WTC11 (cell line): ENCODE data around the gene JUP. TPM values are rescaled to one million over a fixed set of nuclear protein-coding genes. Genes with fewer than 3 reads are reported as not detected.

Source experiments
- AFF4 ChIP-seq: sonication (generic); formaldehyde crosslinking; IDR thresholded peaks from 2 replicates; pipeline ENCODE4 v1.8.1; 2023; ENCODE audit warnings: mild to moderate bottlenecking, missing genetic modification reagents, borderline replicate concordance
- CTCF ChIP-seq: fragments of 200-600 bp; IDR thresholded peaks from 2 replicates; pipeline ENCODE4 v1.8.0; 2022; ENCODE audit warnings: antibody characterized with exemption
- ETV6 ChIP-seq: sonication (generic); formaldehyde crosslinking; IDR thresholded peaks from 2 replicates; pipeline ENCODE4 v1.8.1; 2022; ENCODE audit warnings: mild to moderate bottlenecking, missing genetic modification reagents
- NR1H2 ChIP-seq: sonication (generic); formaldehyde crosslinking; IDR thresholded peaks from 2 replicates; pipeline ENCODE4 v1.9.0; 2021; ENCODE audit warnings: mild to moderate bottlenecking, moderate library complexity, missing genetic modification reagents
- TCF7 ChIP-seq: sonication (generic); formaldehyde crosslinking; IDR thresholded peaks from 2 replicates; pipeline ENCODE4 v1.8.0; 2022; ENCODE audit warnings: mild to moderate bottlenecking, low read depth, missing genetic modification reagents, moderate library complexity
- TEAD1 ChIP-seq: sonication (generic); formaldehyde crosslinking; IDR thresholded peaks from 2 replicates; pipeline ENCODE4 v1.8.0; 2022; ENCODE audit warnings: mild to moderate bottlenecking, missing genetic modification reagents
- USF2 ChIP-seq: sonication (generic); formaldehyde crosslinking; IDR thresholded peaks from 2 replicates; pipeline ENCODE4 v1.8.1; 2023; ENCODE audit warnings: mild to moderate bottlenecking, missing genetic modification reagents, moderate library complexity
- ZMAT4 ChIP-seq: fragments of 250-450 bp; sonication (Bioruptor Pico); IDR thresholded peaks from 2 replicates; pipeline ENCODE4 v1.9.0; 2021; ENCODE audit warnings: mild to moderate bottlenecking
- ZNF317 ChIP-seq: sonication (generic); formaldehyde crosslinking; IDR thresholded peaks from 2 replicates; pipeline ENCODE4 v1.8.1; 2023; ENCODE audit warnings: low read depth, mild to moderate bottlenecking, moderate library complexity, missing genetic modification reagents, borderline replicate concordance
- ZSCAN18 ChIP-seq: fragments of 250-450 bp; sonication (Bioruptor Pico); IDR thresholded peaks from 2 replicates; pipeline ENCODE4 v2.1.2; 2022; ENCODE audit warnings: mild to moderate bottlenecking, moderate library complexity
- total RNA-seq: library from RNA; stranded (reverse); gene quantifications from 3 replicates; pipeline ENCODE4 v1.2.3, GENCODE V29; 2021
- TF ChIP-seq, protein P1 (sequence below): sonication (generic); formaldehyde crosslinking; IDR thresholded peaks from 2 replicates; pipeline ENCODE4 v1.8.1; 2022; ENCODE audit warnings: mild to moderate bottlenecking, missing genetic modification reagents, moderate library complexity, borderline replicate concordance
- TF ChIP-seq, protein P2 (sequence below): sonication (generic); formaldehyde crosslinking; conservative IDR thresholded peaks from 2 replicates; pipeline ENCODE4 v1.8.1; 2023; ENCODE audit warnings: mild to moderate bottlenecking, low read depth, missing genetic modification reagents, moderate library complexity
- TF ChIP-seq, protein P3 (sequence below): sonication (generic); formaldehyde crosslinking; IDR thresholded peaks from 2 replicates; pipeline ENCODE4 v1.8.1; 2023; ENCODE audit warnings: mild to moderate bottlenecking, missing genetic modification reagents
- TF ChIP-seq, protein P4 (sequence below): sonication (generic); formaldehyde crosslinking; IDR thresholded peaks from 2 replicates; pipeline ENCODE4 v1.8.1; 2023; ENCODE audit warnings: mild to moderate bottlenecking, missing genetic modification reagents
- TF ChIP-seq, protein P5 (sequence below): sonication (generic); formaldehyde crosslinking; IDR thresholded peaks from 2 replicates; pipeline ENCODE4 v1.8.1; 2022; ENCODE audit warnings: mild to moderate bottlenecking, moderate library complexity, missing genetic modification reagents

JUP gene
- total RNA-seq, 1 experiment from 2014 or later = 103 TPM

GRCh38 chr17:41773731-41774193, 12.7 kb downstream of the JUP start (continued):
- TF ChIP-seq, protein P1, sequence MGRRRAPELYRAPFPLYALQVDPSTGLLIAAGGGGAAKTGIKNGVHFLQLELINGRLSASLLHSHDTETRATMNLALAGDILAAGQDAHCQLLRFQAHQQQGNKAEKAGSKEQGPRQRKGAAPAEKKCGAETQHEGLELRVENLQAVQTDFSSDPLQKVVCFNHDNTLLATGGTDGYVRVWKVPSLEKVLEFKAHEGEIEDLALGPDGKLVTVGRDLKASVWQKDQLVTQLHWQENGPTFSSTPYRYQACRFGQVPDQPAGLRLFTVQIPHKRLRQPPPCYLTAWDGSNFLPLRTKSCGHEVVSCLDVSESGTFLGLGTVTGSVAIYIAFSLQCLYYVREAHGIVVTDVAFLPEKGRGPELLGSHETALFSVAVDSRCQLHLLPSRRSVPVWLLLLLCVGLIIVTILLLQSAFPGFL (CRISPR knock-in tag) = no peak
- TF ChIP-seq, protein P2, sequence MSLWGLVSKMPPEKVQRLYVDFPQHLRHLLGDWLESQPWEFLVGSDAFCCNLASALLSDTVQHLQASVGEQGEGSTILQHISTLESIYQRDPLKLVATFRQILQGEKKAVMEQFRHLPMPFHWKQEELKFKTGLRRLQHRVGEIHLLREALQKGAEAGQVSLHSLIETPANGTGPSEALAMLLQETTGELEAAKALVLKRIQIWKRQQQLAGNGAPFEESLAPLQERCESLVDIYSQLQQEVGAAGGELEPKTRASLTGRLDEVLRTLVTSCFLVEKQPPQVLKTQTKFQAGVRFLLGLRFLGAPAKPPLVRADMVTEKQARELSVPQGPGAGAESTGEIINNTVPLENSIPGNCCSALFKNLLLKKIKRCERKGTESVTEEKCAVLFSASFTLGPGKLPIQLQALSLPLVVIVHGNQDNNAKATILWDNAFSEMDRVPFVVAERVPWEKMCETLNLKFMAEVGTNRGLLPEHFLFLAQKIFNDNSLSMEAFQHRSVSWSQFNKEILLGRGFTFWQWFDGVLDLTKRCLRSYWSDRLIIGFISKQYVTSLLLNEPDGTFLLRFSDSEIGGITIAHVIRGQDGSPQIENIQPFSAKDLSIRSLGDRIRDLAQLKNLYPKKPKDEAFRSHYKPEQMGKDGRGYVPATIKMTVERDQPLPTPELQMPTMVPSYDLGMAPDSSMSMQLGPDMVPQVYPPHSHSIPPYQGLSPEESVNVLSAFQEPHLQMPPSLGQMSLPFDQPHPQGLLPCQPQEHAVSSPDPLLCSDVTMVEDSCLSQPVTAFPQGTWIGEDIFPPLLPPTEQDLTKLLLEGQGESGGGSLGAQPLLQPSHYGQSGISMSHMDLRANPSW (CRISPR knock-in tag) = no peak
- TF ChIP-seq ZMAT4 = no peak
- TF ChIP-seq ETV6 (CRISPR knock-in tag) = no peak
- TF ChIP-seq TEAD1 (CRISPR knock-in tag) = no peak
- no peak for TF ChIP-seq AFF4 (CRISPR knock-in tag)
- TF ChIP-seq, protein P3, sequence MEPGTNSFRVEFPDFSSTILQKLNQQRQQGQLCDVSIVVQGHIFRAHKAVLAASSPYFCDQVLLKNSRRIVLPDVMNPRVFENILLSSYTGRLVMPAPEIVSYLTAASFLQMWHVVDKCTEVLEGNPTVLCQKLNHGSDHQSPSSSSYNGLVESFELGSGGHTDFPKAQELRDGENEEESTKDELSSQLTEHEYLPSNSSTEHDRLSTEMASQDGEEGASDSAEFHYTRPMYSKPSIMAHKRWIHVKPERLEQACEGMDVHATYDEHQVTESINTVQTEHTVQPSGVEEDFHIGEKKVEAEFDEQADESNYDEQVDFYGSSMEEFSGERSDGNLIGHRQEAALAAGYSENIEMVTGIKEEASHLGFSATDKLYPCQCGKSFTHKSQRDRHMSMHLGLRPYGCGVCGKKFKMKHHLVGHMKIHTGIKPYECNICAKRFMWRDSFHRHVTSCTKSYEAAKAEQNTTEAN (CRISPR knock-in tag) = no peak
- TF ChIP-seq, protein P4, sequence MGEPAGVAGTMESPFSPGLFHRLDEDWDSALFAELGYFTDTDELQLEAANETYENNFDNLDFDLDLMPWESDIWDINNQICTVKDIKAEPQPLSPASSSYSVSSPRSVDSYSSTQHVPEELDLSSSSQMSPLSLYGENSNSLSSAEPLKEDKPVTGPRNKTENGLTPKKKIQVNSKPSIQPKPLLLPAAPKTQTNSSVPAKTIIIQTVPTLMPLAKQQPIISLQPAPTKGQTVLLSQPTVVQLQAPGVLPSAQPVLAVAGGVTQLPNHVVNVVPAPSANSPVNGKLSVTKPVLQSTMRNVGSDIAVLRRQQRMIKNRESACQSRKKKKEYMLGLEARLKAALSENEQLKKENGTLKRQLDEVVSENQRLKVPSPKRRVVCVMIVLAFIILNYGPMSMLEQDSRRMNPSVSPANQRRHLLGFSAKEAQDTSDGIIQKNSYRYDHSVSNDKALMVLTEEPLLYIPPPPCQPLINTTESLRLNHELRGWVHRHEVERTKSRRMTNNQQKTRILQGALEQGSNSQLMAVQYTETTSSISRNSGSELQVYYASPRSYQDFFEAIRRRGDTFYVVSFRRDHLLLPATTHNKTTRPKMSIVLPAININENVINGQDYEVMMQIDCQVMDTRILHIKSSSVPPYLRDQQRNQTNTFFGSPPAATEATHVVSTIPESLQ (CRISPR knock-in tag) = no peak
- no peak for TF ChIP-seq ZSCAN18 (CRISPR knock-in tag)
- no peak for TF ChIP-seq ZNF317
- TF ChIP-seq, protein P5, sequence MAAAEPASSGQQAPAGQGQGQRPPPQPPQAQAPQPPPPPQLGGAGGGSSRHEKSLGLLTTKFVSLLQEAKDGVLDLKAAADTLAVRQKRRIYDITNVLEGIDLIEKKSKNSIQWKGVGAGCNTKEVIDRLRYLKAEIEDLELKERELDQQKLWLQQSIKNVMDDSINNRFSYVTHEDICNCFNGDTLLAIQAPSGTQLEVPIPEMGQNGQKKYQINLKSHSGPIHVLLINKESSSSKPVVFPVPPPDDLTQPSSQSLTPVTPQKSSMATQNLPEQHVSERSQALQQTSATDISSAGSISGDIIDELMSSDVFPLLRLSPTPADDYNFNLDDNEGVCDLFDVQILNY (CRISPR knock-in tag) = no peak
- no peak for TF ChIP-seq NR1H2 (CRISPR knock-in tag)
- no peak for TF ChIP-seq USF2 (CRISPR knock-in tag)
- no peak for TF ChIP-seq CTCF
- TF ChIP-seq TCF7 (CRISPR knock-in tag) = no peak
